NCI-H82 (cell line): Measurements from ENCODE around the gene SHB.
A peak's percentile ranks its signal among the peaks of the same experiment; 100 is the strongest.
"Not testable (repeated sequence)": the region's sequence is repeated elsewhere in the genome, so short reads cannot be mapped to it uniquely, and the experiment has no call there.

Experiments
- DNase-seq: peaks from one replicate; lab custom pipeline; 2025; lab: John Stamatoyannopoulos, UW

The SHB gene

GRCh38 chr9:38063363-38063707 lies 5.7 kb downstream of the SHB start:
- no peak for DNase-seq

GRCh38 chr9:38062498-38063362 lies 6.3 kb downstream of the SHB start:
- peak; percentile 11 for DNase-seq

- DNase-seq: no peak
Measured at GRCh38 chr9:38062106-38062497, 6.9 kb downstream of the SHB start.

GRCh38 chr9:38061326-38061977 lies 7.6 kb downstream of the SHB start:
- peak; percentile 6 for DNase-seq

- DNase-seq: no peak
Measured at GRCh38 chr9:38060681-38061080, 8.3 kb downstream of the SHB start.

- DNase-seq: no peak
Measured at GRCh38 chr9:38059233-38059936, 9.6 kb downstream of the SHB start.

- no peak for DNase-seq
Measured at GRCh38 chr9:38058452-38059232, 10.4 kb downstream of the SHB start.

GRCh38 chr9:38057416-38058195 lies 11.4 kb downstream of the SHB start:
- no peak for DNase-seq

GRCh38 chr9:38054653-38055052 lies 14.4 kb downstream of the SHB start:
- no peak for DNase-seq

GRCh38 chr9:38053697-38054461 lies 15.1 kb downstream of the SHB start:
- no peak for DNase-seq

- DNase-seq: no peak
Measured at GRCh38 chr9:38051780-38052546, 17.1 kb downstream of the SHB start.

GRCh38 chr9:38048316-38048969 lies 20.6 kb downstream of the SHB start:
- no peak for DNase-seq

- DNase-seq: no peak
Measured at GRCh38 chr9:38047301-38048251, 21.5 kb downstream of the SHB start.

- no peak for DNase-seq
Measured at GRCh38 chr9:38046661-38047300, 22.2 kb downstream of the SHB start.

GRCh38 chr9:38045939-38046338 lies 23.1 kb downstream of the SHB start:
- not testable (repeated sequence) for DNase-seq

GRCh38 chr9:38044706-38045105 lies 24.3 kb downstream of the SHB start:
- DNase-seq: no peak

GRCh38 chr9:38043931-38044623 lies 24.9 kb downstream of the SHB start:
- DNase-seq: no peak
